ENCODE measurements around the gene GAS6.

Gene GAS6

GRCh38 chr13:113817860-113818691 lies 45.8 kb downstream of the GAS6 start:
- no peak for DNase-seq

DNA sequence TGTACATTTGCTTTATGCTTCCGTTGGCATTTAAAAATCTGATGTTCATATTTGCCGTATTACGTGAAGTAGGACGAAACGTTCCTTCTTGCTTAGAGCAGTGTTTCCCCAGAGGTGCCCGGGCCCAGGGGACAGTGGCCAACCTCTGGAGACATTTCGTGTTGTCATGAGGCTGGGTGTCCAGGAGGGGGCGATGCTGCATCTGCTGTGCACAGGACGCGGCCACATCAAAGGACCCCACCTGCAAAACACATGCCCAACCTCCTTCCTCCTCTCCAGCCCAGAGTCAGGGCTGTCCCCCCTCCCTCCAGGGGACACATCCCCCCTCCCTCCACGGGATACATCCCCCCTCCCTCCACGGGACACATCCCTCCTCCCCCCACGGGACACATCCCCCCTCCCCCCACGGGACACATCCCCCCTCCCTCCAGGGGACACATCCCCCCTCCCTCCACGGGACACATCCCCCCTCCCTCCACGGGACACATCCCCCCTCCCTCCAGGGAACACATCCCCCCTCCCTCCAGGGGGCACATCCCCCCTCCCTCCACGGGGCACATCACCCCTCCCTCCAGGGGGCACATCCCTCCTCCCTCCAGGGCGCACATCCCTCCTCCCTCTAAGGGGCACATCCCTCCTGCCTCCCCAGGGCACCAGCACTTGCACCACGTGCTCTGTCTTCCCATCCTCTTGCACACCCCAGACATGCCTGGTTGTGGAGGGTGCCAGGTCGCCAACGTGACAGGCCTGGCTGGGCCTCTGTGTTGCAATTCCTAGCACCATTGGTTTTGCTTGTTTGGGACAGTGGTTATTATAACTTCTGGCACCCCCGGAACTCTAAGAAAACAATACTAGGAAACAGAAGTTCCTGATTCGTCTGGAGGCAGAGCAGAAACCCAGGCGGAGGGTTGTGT lies 46.7 kb downstream of the GAS6 start:
- DNase-seq: peak; percentile 83

- no peak for DNase-seq
Measured at GRCh38 chr13:113816254-113816929, 47.5 kb downstream of the GAS6 start.

DNA sequence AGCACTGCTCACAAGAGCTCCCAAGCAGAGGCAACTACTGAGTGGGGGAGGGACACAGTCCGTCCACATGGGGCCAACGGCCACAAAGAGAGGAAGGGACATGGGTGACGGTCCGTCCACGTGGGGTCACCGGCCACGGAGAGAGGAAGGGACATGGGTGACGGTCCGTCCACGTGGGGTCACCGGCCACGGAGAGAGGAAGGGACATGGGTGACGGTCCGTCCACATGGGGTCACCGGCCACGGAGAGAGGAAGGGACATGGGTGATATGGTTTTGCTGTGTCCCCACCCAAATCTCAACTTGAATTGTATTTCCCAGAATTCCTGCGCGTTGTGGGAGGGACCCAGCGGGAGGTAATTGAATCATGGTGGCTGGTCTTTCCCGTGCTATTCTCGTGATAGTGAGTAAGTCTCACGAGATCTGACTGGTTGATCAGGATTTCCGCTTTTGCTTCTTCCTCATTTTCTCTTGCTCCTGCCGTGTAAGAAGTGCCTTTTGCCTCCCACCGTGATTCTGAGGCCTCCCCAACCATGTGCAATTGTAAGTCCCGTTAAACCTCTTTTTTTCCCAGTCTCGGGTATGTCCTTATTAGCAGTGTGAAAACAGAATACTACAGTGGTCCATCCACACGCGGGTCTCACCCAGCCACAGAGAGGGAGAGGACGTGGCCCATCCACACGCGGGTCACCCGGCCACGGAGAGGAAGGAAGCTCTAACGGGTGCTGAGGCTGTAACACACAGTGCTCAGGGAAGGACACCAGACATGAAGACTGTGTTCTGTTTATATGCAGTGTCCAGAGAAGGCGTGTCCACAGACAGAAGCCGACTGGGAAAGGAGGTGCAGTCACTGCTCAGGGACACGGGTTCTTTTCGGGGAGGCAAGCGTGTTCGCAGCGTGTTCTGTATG lies 48.5 kb downstream of the GAS6 start:
- DNase-seq: no peak

DNA sequence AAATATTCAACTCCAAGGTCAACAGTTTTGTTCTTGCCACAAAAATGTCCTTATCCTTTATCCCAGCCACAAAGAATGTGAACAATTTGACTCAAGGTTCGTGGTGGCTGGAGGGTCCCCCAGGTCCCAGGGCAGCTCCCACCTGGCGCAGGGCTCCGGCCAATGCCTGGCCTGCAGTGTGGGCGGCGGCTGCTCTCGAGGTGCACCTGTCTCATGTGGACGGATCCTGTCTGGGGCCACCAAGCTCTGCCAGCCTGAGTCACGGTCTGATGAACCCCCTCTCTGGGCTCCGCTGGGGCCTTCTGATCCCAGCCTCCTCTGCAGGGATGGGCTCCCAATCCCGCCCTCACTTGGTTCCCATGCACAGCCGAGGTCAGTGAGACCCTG lies 49.4 kb downstream of the GAS6 start:
- no peak for DNase-seq

- DNase-seq: no peak
Measured at GRCh38 chr13:113813749-113814434, 50.0 kb downstream of the GAS6 start.

GRCh38 chr13:113813070-113813748 lies 50.7 kb downstream of the GAS6 start:
- no peak for DNase-seq

DNA sequence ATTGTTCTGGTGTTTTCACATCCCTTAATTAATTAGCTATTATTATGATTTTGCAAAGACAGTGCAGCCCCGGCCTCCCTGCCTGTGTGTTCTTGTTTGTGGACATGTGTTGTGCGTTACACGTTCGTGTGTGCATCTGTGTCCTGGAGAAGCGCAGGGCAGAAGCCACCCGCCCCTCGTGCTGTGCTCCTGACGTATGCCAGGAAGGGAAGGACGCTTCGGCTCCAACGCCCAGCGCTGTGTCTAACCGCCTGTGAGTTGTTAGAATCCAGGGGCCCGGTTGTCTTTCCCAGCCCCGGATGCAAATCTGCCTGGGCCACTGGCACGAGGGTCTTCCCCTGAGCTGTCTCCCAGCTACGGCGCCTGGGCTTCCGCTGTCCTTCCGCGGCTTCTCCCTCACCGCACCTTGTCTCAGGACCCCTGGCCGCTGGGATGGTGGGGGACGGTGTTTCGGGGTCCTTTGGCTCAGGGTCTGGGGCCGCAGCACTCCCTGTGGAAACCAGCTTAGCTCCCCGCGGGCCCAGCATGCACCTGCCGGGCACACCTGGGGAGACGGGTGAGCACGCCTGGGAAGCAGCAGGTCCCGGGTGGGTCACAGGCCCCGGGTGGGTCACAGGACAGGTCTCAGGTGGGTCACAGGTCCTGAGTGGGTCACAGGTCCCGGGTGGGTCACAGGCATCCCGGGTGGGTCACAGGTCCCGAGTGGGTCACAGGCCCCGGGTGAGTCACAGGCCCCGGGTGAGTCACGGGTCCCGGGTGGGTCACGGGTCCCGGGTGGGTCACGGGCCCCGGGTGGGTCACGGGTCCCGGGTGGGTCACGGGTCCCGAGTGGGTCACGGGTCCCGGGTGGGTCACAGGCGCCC lies 51.5 kb downstream of the GAS6 start:
- DNase-seq: no peak

DNA sequence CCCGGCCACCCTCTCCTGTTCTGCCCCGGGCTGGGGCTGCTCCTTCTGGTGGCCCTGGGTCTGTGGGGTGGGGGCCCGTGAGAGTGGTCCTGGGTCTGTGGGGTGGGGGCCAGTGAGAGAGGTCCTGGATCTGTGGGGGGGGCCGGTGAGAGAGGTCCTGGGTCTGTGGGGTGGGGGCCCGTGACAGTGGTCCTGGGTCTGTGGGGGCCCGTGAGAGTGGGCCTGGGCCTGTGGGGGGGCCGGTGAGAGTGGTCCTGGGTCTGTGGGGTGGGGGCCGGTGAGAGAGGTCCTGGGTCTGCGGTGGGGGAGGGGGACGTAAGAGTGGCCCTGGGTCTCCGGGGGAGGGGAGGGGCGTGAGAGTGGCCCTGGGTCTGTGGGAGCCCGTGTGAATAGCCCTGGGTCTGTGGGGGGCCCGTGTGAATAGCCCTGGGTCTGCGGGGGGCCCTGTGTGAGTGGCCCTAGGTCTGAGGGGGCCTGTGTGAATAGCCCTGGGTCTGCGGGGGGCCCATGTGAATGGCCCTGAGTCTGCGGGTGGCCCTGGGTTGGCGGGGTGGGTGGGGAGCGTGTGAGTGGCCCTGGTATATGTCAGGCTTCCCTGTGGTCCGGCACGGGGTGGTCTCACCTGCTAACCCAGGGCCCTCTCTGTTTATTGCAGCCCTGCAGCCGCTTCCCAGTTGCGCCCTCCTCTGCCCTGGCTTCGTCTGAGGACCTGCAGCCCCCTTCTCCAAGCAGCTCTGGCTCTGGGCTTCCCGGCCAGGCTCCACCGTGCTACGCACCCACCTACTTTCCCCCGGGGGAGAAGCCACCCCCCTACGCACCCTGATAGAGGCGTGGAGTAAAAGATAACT lies 52.6 kb downstream of the GAS6 start:
- DNase-seq: no peak

DNA sequence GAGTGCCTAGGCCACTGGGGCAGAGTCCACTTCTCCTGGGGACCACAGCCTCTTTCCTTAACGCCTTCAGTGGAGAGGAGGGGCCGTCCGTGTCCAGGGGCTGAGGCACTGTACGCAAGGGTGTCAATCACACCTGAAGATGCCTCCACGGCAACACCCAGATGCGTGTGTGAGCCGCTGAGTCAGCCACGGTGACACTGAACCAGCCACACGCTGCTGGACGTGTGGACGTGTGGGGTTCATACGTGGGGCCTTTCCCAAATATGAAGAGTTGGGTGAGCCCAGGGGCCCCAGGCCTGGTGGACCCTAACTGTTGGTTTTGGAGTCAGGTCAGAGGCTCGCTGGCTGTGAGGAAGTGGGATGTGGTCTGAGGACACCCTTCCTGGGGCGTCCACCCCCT lies 53.2 kb downstream of the GAS6 start:
- no peak for DNase-seq

DNA sequence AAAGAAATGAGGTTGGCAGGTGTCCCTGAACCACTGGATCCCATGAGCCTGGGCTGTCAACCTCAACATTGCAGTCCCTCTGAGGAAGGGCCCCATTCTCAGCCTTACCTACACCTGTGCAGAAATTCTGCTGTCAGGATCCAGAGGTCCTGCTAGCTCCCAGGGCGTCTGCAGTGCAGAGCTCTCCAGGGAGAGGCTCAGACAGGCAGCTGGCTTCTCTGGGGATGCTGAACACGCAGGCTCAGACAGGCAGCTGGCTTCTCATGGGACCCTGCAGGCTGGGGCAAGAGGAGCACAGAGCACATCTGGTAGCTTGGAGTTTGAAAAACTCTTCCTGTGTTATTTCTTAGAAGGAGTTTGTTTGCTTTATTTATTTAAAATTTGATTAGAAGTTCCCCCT lies 53.9 kb downstream of the GAS6 start:
- DNase-seq: no peak

- no peak for DNase-seq
Measured at GRCh38 chr13:113808058-113808834, 55.6 kb downstream of the GAS6 start.

DNA sequence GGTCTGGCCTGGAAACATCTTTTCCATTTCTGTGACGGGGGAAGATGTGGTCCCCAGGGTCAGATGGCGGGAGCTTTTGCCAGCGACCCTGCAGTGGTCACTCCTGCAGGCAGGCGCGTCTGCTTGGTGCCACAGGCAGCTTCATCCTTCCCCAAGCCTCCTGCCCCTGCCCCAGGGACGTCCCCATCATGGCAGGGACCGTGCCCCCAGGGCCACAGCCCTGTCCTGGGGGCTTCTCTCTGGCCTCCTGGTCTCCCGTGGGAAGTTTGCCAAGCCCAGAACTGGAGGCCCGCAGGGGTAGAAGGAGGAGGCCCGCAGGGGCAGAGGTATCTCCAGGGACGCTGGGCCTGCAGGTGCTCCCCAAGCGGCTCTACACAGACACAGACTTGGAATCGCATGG lies 57.4 kb downstream of the GAS6 start:
- no peak for DNase-seq

- DNase-seq: no peak
Measured at GRCh38 chr13:113806104-113806471, 57.8 kb downstream of the GAS6 start.

DNA sequence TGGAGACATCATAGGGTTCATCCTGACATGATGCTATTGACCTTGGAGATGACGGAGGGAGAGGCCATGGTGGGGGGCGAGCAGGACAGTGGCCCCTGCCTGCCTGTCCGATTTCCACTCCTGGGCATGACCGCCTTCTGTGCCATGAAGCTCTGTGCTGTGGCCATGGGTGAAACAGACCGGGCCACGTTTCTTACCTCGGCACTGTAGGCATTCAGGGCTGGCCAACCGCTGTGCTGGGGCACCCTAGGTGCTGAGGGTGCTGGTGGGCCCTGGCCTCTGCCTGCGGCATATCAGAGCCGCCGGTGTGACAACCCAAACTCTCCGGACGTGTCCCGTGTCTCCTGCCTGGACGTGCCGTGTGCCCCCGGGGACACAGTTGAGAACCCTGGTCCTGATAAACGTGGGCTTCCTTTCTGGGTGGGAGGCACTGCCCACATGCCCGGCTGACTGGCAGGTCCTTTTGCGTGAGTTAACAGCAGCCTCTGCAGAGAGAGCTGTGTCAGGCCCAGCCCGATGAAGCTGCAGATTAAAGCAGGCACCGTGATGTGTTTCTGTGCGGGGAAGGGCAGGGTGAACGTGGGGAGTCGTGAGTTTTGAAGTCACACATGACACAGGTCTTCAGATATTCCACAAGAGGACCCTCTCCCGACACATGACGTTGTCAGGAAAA lies 58.3 kb downstream of the GAS6 start:
- no peak for DNase-seq

DNA sequence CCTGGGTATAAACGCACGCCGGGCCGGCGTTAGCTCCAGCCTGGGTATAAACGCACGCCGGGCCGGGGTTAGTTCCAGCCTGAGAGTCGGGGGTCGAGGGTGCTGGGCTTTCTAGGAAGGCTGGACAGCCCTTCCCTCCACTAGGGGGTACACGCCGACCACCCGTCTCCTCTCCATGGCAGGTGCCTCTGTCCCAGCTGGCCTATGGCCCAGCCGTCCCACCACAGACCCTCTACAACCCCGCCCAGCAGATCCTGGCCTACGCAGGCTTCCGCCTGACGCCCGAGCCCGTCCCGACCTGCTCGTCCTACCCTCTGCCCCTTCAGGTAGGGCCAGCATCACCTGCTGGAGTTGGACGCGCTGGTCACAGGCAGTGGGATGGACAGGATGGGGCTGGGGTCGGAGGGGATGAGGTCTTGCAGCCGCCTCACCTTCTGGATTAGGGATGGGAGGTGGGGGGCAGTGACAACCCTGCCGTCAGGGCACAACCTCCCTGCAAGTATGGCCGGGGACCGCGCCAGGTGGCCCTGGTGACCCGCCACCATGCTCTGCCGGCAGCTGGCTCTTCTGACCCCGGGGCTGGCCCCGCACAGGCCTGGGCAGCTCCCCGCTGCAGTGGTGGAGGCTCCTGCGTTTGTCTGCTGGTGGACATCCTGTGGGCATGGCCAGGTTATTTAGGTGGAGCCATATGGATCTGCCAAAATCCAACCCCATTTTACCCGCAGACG lies 59.0 kb downstream of the GAS6 start:
- no peak for DNase-seq
